HFFc6 (cell line): ENCODE measurements around the gene CACNA2D2. TPM values are rescaled to one million over a fixed set of nuclear protein-coding genes. Genes with fewer than 3 reads are reported as not detected.

Source experiments
- DNase-seq: peaks from one replicate; pipeline ENCODE4 v3.0.0-alpha.2; 2018
- H3K27ac Mint-ChIP-seq: 2 replicates; pipeline ENCODE4 v1.8.0; 2020; ENCODE audit warnings: mild to moderate bottlenecking, mixed read lengths
- H3K27me3 Mint-ChIP-seq: 2 replicates; pipeline ENCODE4 v1.8.0; 2021; ENCODE audit warnings: mild to moderate bottlenecking, moderate library complexity, mixed read lengths; ENCODE audit not compliant: insufficient read depth
- H3K36me3 Mint-ChIP-seq: 2 replicates; pipeline ENCODE4 v1.8.0; 2021; ENCODE audit warnings: low read depth, mixed read lengths
- H3K4me1 Mint-ChIP-seq: 2 replicates; pipeline ENCODE4 v1.8.0; 2020; ENCODE audit warnings: low read depth, mixed read lengths
- H3K4me3 Mint-ChIP-seq: 2 replicates; pipeline ENCODE4 v1.8.0; 2020; ENCODE audit warnings: mild to moderate bottlenecking, moderate library complexity, mixed read lengths
- H3K9me3 Mint-ChIP-seq: 2 replicates; pipeline ENCODE4 v1.8.0; 2020; ENCODE audit warnings: mild to moderate bottlenecking, mixed read lengths
- CTCF ChIP-seq: fragments of 200-600 bp; sonication (generic); IDR thresholded peaks from 2 replicates; pipeline ENCODE4 v1.5.0; 2021; ENCODE audit warnings: antibody characterized with exemption, mild to moderate bottlenecking
- total RNA-seq, 6 experiments: library from RNA; stranded (reverse); fragmentation: NEBNext Ultra II Directional; extraction: Animal tissue kit (Norgen Biotek cat#: 25700); gene quantifications; 2 replicates in 1 of 6; 3 replicates in 5 of 6; pipeline ENCODE4 v1.2.3, GENCODE V29; 2021

Gene CACNA2D2
- total RNA-seq, 6 experiments from 2014 or later, result 0.09 TPM; not detected in 5

GRCh38 chr3:50318163-50318562 lies 185.3 kb downstream of the CACNA2D2 start:
- H3K4me3 Mint-ChIP-seq, result no peak overlapping the region
- DNase-seq, result no peak
- H3K27ac Mint-ChIP-seq, result no peak overlapping the region
- H3K36me3 Mint-ChIP-seq, result peaks cover 12% of the 10 kb centered on the region
- peaks cover 2% of the 10 kb centered on the region for H3K27me3 Mint-ChIP-seq
- peaks cover 28% of the 10 kb centered on the region for H3K4me1 Mint-ChIP-seq
- no peak for TF ChIP-seq CTCF
- no peaks in the 10 kb centered on the region for H3K9me3 Mint-ChIP-seq

- Mint-ChIP-seq H3K27ac (no peak overlapping the region), H3K9me3 (no peaks in the 10 kb centered on the region), H3K36me3 (peaks cover 12% of the 10 kb centered on the region), H3K4me3 (no peak overlapping the region), H3K27me3 (peaks cover 2% of the 10 kb centered on the region), H3K4me1 (peaks cover 28% of the 10 kb centered on the region)
- no peak for TF ChIP-seq CTCF
- no peak for DNase-seq
These were observed 186.1 kb downstream of the CACNA2D2 start for GRCh38 chr3:50317300-50317699.

- Mint-ChIP-seq H3K9me3 (no peaks in the 10 kb centered on the region), H3K36me3 (peaks cover 12% of the 10 kb centered on the region), H3K27me3 (peaks cover 2% of the 10 kb centered on the region), H3K27ac (no peak overlapping the region; the same call in 1 of the 2 replicates), H3K4me3 (no peak overlapping the region), H3K4me1 (peaks cover 28% of the 10 kb centered on the region)
- no peak for TF ChIP-seq CTCF
- no peak for DNase-seq
These were observed 186.7 kb downstream of the CACNA2D2 start for GRCh38 chr3:50316657-50317242.

GRCh38 chr3:50314816-50315215 lies 188.6 kb downstream of the CACNA2D2 start:
- no peak overlapping the region for H3K27ac Mint-ChIP-seq
- H3K4me1 Mint-ChIP-seq, result peaks cover 20% of the 10 kb centered on the region
- DNase-seq, result no peak
- peaks cover 12% of the 10 kb centered on the region for H3K36me3 Mint-ChIP-seq
- H3K27me3 Mint-ChIP-seq, result no peaks in the 10 kb centered on the region; the same call in 1 of the 2 replicates
- no peak overlapping the region for H3K4me3 Mint-ChIP-seq
- 0 out of 2 replicates have a peak, but pooled peaks cover 2% of the 10 kb centered on the region for H3K9me3 Mint-ChIP-seq
- no peak for TF ChIP-seq CTCF

GRCh38 chr3:50314342-50314741 lies 189.1 kb downstream of the CACNA2D2 start:
- H3K4me3 Mint-ChIP-seq, result no peak overlapping the region

More at GRCh38 chr3:50314342-50314741, 189.1 kb downstream of the CACNA2D2 start:
- no peak for TF ChIP-seq CTCF
- Mint-ChIP-seq H3K9me3 (0 out of 2 replicates have a peak, but pooled peaks cover 5% of the 10 kb centered on the region), H3K27me3 (no peaks in the 10 kb centered on the region; the same call in 1 of the 2 replicates), H3K36me3 (peaks cover 12% of the 10 kb centered on the region), H3K4me1 (peaks cover 18% of the 10 kb centered on the region), H3K27ac (no peak overlapping the region; the same call in 1 of the 2 replicates)
- DNase-seq, result no peak

Other genes starting within 250 kb of the CACNA2D2 start
- 10 to 100 TPM; 14.5 to 26.6 (median 24.7) TPM for gene SEMA3B, start 234.5 kb downstream of the CACNA2D2 start, total RNA-seq
- under 1 TPM in 2 of 6 experiments, not detected in 4; 0.11 to 0.13 TPM for gene LSMEM2, start 224.5 kb downstream of the CACNA2D2 start, total RNA-seq
- gene IFRD2, start 211.2 kb downstream of the CACNA2D2 start, total RNA-seq, result 100 to 1,000 TPM in 1 of 6 experiments, 10 to 100 TPM in 5; 71.2 to 102 (median 74.6) TPM
- gene HYAL3, start 204.2 kb downstream of the CACNA2D2 start, total RNA-seq, result 1 to 10 TPM; 4.7 to 8.3 (median 5.8) TPM
- 10 to 100 TPM in 5 of 6 experiments, 1 to 10 TPM in 1; 8.5 to 13.4 (median 10.7) TPM for gene NAA80, start 204.2 kb downstream of the CACNA2D2 start, total RNA-seq
- gene HYAL1, start 200.1 kb downstream of the CACNA2D2 start, total RNA-seq, result under 1 TPM in 5 of 6 experiments, not detected in 1; 0.19 to 0.38 (median 0.23) TPM
- gene HYAL2, start 180.9 kb downstream of the CACNA2D2 start, total RNA-seq, result 10 to 100 TPM; 39.4 to 54.9 (median 47.6) TPM
- 10 to 100 TPM; 23.9 to 34.2 (median 26.8) TPM for gene TUSC2, start 175.4 kb downstream of the CACNA2D2 start, total RNA-seq
- gene RASSF1, start 162.8 kb downstream of the CACNA2D2 start, total RNA-seq, result 10 to 100 TPM; 30.9 to 37.0 (median 34.1) TPM
- gene ZMYND10, start 157.9 kb downstream of the CACNA2D2 start, total RNA-seq, result 1 to 10 TPM in 2 of 6 experiments, under 1 TPM in 3, not detected in 1; 0.78 to 1.3 (median 0.83) TPM
- gene NPRL2, start 152.9 kb downstream of the CACNA2D2 start, total RNA-seq, result 10 to 100 TPM; 12.3 to 18.7 (median 17.4) TPM
- 10 to 100 TPM; 20.5 to 25.2 (median 24.0) TPM for gene CYB561D2, start 152.8 kb downstream of the CACNA2D2 start, total RNA-seq
- 10 to 100 TPM; 51.7 to 65.7 (median 54.4) TPM for gene TMEM115, start 144.1 kb downstream of the CACNA2D2 start, total RNA-seq
- gene C3orf18, start 64.1 kb upstream of the CACNA2D2 start, total RNA-seq, result 10 to 100 TPM; 12.9 to 15.5 (median 14.2) TPM
- gene HEMK1, start 65.9 kb upstream of the CACNA2D2 start, total RNA-seq, result 10 to 100 TPM; 17.9 to 20.7 (median 19.2) TPM
- 1 to 10 TPM in 2 of 6 experiments, under 1 TPM in 4; 0.84 to 1.4 (median 0.95) TPM for gene CISH, start 108.1 kb upstream of the CACNA2D2 start, total RNA-seq
- 10 to 100 TPM; 60.5 to 65.5 (median 62.8) TPM for gene MAPKAPK3, start 113.5 kb upstream of the CACNA2D2 start, total RNA-seq
- gene DOCK3, start 171.3 kb upstream of the CACNA2D2 start, total RNA-seq, result under 1 TPM; 0.14 to 0.26 (median 0.22) TPM